Fibroblast of skin of back (primary cell): ENCODE measurements around the gene ROS1.

Experiments used
- DNase-seq: peaks from one replicate; pipeline ENCODE4 v3.0.0-alpha.2; 2013

The ROS1 gene

GRCh38 chr6:117440706-117441525 is 15.2 kb upstream of the ROS1 start:
- DNase-seq, result peak; percentile 92

- DNase-seq, result no peak
Measured at GRCh38 chr6:117432273-117432672, 6.5 kb upstream of the ROS1 start.

GRCh38 chr6:117423754-117424153 is 2.0 kb downstream of the ROS1 start:
- DNase-seq, result no peak

- no peak for DNase-seq
Measured at GRCh38 chr6:117418320-117418719, 7.4 kb downstream of the ROS1 start.

- no peak for DNase-seq
Measured at GRCh38 chr6:117417851-117418250, 7.9 kb downstream of the ROS1 start.

GRCh38 chr6:117414770-117415169 is 11.0 kb downstream of the ROS1 start:
- no peak for DNase-seq

- DNase-seq, result no peak
Measured at GRCh38 chr6:117411474-117411873, 14.3 kb downstream of the ROS1 start.

- no peak for DNase-seq
Measured at GRCh38 chr6:117409863-117410262, 15.9 kb downstream of the ROS1 start.

GRCh38 chr6:117409420-117409819 is 16.3 kb downstream of the ROS1 start:
- DNase-seq, result no peak

- DNase-seq, result peak; percentile 4
Measured at GRCh38 chr6:117404548-117404947, 21.2 kb downstream of the ROS1 start.

- no peak for DNase-seq
Measured at GRCh38 chr6:117401799-117402198, 23.9 kb downstream of the ROS1 start.

GRCh38 chr6:117399924-117400323 is 25.8 kb downstream of the ROS1 start:
- DNase-seq, result peak; percentile 12

- no peak for DNase-seq
Measured at GRCh38 chr6:117399126-117399525, 26.6 kb downstream of the ROS1 start.

GRCh38 chr6:117397536-117398227 is 28.1 kb downstream of the ROS1 start:
- DNase-seq, result no peak

GRCh38 chr6:117396228-117396627 is 29.5 kb downstream of the ROS1 start:
- DNase-seq, result no peak

GRCh38 chr6:117395164-117395563 is 30.6 kb downstream of the ROS1 start:
- DNase-seq, result no peak

GRCh38 chr6:117393045-117393444 is 32.7 kb downstream of the ROS1 start:
- no peak for DNase-seq

GRCh38 chr6:117391874-117392583 is 33.7 kb downstream of the ROS1 start:
- no peak for DNase-seq

- DNase-seq, result no peak
Measured at GRCh38 chr6:117389227-117390057, 36.3 kb downstream of the ROS1 start.

GRCh38 chr6:117387454-117387974 is 38.2 kb downstream of the ROS1 start:
- DNase-seq, result no peak

- DNase-seq, result no peak
Measured at GRCh38 chr6:117384659-117385058, 41.1 kb downstream of the ROS1 start.

GRCh38 chr6:117381749-117382148 is 44.0 kb downstream of the ROS1 start:
- DNase-seq, result no peak
